DOHH2 (cell line): ENCODE data around the gene DYRK2.

Experiments used
- H3F3A ChIP-seq: fragments of 200-600 bp; sonication (generic), shearing (Covaris generic); 2 replicates; pipeline ENCODE4 v1.6.0; 2016; ENCODE audit warnings: antibody characterized with exemption, mild to moderate bottlenecking; ENCODE audit not compliant: control insufficient read depth, insufficient read depth
- H3K27ac ChIP-seq: fragments of 200-600 bp; sonication (generic); 2 replicates; pipeline ENCODE4 v1.5.1; 2014; ENCODE audit warnings: low read depth, mild to moderate bottlenecking, low read length, moderate library complexity
- H3K27me3 ChIP-seq: fragments of 200-600 bp; sonication (generic); 2 replicates; pipeline ENCODE4 v1.6.1; 2014; ENCODE audit warnings: mild to moderate bottlenecking, low read length, mixed read lengths; ENCODE audit not compliant: control insufficient read depth
- H3K36me3 ChIP-seq: fragments of 200-600 bp; sonication (generic); 2 replicates; pipeline ENCODE4 v1.6.1; 2014; ENCODE audit warnings: mild to moderate bottlenecking, low read length, moderate library complexity, mixed read lengths; ENCODE audit not compliant: control insufficient read depth
- H3K4me1 ChIP-seq: fragments of 200-600 bp; sonication (generic); 2 replicates; pipeline ENCODE4 v1.6.1; 2014; ENCODE audit warnings: mild to moderate bottlenecking, low read length, mixed read lengths; ENCODE audit not compliant: control insufficient read depth
- H3K4me2 ChIP-seq: fragments of 200-600 bp; sonication (generic); 2 replicates; pipeline ENCODE4 v1.6.0; 2014; ENCODE audit warnings: mild to moderate bottlenecking, low read length, moderate library complexity
- H3K4me3 ChIP-seq: fragments of 200-600 bp; sonication (generic); 2 replicates; pipeline ENCODE4 v1.5.1; 2014; ENCODE audit warnings: mild to moderate bottlenecking, low read length, mixed read lengths
- H3K79me2 ChIP-seq: fragments of 200-600 bp; sonication (generic); 2 replicates; pipeline ENCODE4 v1.6.1; 2014; ENCODE audit warnings: mild to moderate bottlenecking, low read length, mixed read lengths; ENCODE audit not compliant: control insufficient read depth
- H3K9me2 ChIP-seq: fragments of 200-600 bp; sonication (generic); replicated peaks from 2 replicates; pipeline ENCODE4 v1.6.1; 2014; ENCODE audit warnings: mild to moderate bottlenecking, low read length, mixed read lengths; ENCODE audit not compliant: control insufficient read depth
- H3K9me3 ChIP-seq: fragments of 200-600 bp; sonication (generic); 2 replicates; pipeline ENCODE4 v1.6.1; 2014; ENCODE audit warnings: antibody characterized with exemption, low read length, mixed read lengths; ENCODE audit not compliant: control insufficient read depth, insufficient read depth
- H4K20me1 ChIP-seq: fragments of 200-600 bp; sonication (generic); 2 replicates; pipeline ENCODE4 v1.6.0; 2014; ENCODE audit warnings: low read depth, mild to moderate bottlenecking, antibody characterized with exemption, low read length, moderate library complexity; ENCODE audit not compliant: control insufficient read depth, insufficient read depth
- EZH2phosphoT487 ChIP-seq: fragments of 200-600 bp; sonication (generic); IDR thresholded peaks from 2 replicates; pipeline ENCODE4 v1.6.1; 2017; ENCODE audit warnings: borderline replicate concordance, mild to moderate bottlenecking, antibody characterized with exemption, low read length, moderate library complexity, mixed read lengths
- TF ChIP-seq, protein P1 (sequence below): fragments of 200-600 bp; sonication (generic); IDR thresholded peaks from one replicate; pipeline ENCODE4 v1.5.1; 2014; ENCODE audit warnings: antibody characterized with exemption, mild to moderate bottlenecking, low read depth, low read length; ENCODE audit not compliant: poor library complexity, severe bottlenecking

The DYRK2 gene

DNA sequence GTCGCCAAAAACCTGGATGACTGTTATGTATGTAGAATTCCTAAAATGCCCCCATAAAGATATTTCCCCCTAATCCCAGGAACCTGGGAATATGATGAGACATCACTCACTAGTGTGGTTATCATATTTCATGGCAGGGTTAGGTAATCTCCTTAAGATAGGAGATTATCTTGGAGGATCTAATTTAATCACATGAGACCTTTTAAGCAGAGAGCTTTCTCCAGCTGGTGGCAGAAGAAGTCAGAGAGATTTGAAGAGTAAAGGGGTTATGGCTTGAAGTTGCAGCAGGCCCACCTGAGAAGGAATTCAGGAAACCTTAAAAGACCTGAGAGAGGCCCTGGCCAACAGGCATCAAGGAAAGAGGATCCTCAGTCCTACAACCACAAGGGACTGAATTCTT lies 53.6 kb downstream of the DYRK2 start:
- Histone ChIP-seq H3K9me3 (no peaks in the 10 kb centered on the region), H3K27ac (no peak overlapping the region), H3K79me2 (no peaks in the 10 kb centered on the region), H3K36me3 (no peaks in the 10 kb centered on the region), H3K4me2 (no peak overlapping the region), H3K4me1 (peaks cover 83% of the 10 kb centered on the region), H3K4me3 (no peak overlapping the region), H3K27me3 (no peaks in the 10 kb centered on the region), H3K9me2 (no peaks in the 10 kb centered on the region), H4K20me1 (no peaks in the 10 kb centered on the region), H3F3A (peaks cover 12% of the 10 kb centered on the region)
- TF ChIP-seq EZH2phosphoT487 = no peak
- TF ChIP-seq, protein P1, sequence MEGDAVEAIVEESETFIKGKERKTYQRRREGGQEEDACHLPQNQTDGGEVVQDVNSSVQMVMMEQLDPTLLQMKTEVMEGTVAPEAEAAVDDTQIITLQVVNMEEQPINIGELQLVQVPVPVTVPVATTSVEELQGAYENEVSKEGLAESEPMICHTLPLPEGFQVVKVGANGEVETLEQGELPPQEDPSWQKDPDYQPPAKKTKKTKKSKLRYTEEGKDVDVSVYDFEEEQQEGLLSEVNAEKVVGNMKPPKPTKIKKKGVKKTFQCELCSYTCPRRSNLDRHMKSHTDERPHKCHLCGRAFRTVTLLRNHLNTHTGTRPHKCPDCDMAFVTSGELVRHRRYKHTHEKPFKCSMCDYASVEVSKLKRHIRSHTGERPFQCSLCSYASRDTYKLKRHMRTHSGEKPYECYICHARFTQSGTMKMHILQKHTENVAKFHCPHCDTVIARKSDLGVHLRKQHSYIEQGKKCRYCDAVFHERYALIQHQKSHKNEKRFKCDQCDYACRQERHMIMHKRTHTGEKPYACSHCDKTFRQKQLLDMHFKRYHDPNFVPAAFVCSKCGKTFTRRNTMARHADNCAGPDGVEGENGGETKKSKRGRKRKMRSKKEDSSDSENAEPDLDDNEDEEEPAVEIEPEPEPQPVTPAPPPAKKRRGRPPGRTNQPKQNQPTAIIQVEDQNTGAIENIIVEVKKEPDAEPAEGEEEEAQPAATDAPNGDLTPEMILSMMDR = no peak

DNA sequence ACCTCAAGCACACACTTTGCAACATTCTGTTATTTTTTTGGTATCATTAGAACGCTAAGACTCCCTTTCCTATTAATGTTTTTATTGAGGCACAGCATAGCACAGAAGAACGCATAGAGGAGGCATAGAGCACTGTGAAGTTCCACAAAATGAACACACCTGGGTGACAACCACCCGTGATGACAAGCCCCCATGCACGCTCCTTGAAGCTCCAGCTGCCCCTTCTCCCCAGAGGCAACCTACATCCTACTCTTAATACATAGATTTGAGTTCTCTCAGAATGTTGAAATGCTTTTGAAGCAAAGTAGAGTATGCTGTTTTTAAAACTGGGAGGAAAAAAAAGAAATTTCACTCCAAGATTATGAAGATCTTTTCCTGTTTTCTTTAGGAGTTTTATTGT lies 55.5 kb downstream of the DYRK2 start:
- H3K4me2 ChIP-seq = peak overlapping the region; percentile 55

DNA sequence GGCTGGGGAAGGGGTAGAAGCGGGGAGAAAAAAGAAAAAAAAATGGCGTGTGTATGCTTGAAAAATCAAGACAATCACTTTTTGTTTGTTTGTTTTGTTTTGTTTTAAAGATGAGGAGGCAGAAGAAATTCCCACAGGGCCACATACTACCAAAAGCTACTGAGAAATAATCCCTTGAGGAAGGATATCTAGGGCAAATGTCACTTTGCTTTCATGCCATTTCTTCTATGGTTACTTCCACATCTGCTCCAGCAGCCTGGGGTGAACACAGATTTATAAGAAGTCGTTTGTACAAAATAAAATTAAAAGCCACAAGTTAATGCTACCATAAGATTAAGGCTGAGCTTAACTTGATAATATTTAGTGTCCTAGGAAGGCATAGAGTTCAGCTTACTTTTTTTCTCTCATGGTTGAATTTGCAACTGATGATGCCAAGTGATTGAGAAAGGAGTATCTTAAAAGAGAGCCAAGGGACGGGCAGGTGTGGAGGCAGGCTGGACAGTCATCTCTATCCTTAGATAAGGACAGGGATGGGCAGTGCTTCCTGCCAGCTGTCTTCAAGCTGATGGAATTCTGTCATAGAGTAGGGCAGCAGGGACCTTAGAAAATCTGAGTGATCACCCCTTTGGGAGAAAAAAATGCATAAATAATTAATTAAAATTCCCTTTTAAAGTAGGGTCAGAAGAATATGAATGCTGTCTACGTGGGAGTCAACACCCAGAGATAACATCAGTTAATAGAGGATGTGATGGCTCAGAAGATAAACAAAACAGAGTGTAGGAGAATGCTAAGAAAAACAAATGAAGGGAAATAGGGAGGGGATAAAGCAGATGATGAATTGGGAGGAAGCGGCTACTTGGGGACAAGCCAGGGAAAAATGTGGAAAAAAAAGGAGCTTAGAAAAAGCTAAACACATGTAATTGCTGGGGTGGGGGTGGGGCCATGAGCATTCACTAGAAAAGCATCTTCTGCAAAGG lies 57.1 kb downstream of the DYRK2 start:
- no peaks in the 10 kb centered on the region for H3K9me3 ChIP-seq
- H3K9me2 ChIP-seq = no peaks in the 10 kb centered on the region
- no peaks in the 10 kb centered on the region for H3K79me2 ChIP-seq
- no peaks in the 10 kb centered on the region for H3K27me3 ChIP-seq
- H3K36me3 ChIP-seq = no peaks in the 10 kb centered on the region
- no peaks in the 10 kb centered on the region for H3F3A ChIP-seq
- no peaks in the 10 kb centered on the region for H4K20me1 ChIP-seq
- TF ChIP-seq, protein P1 = no peak
- no peak for TF ChIP-seq EZH2phosphoT487
- peaks cover 49% of the 10 kb centered on the region for H3K4me1 ChIP-seq
- no peak overlapping the region for H3K4me2 ChIP-seq
- H3K27ac ChIP-seq = no peak overlapping the region
- no peak overlapping the region for H3K4me3 ChIP-seq

More for the DNA sequence above, 55.5 kb downstream of the DYRK2 start:
- peaks cover 64% of the 10 kb centered on the region for H3K4me1 ChIP-seq
- H4K20me1 ChIP-seq = no peaks in the 10 kb centered on the region
- TF ChIP-seq EZH2phosphoT487 = no peak
- TF ChIP-seq, protein P1 = no peak
- H3K4me3 ChIP-seq = peak overlapping the region; percentile 26; the same call in 1 of the 2 replicates
- no peaks in the 10 kb centered on the region for H3K79me2 ChIP-seq
- H3K9me2 ChIP-seq = no peaks in the 10 kb centered on the region
- no peaks in the 10 kb centered on the region for H3K36me3 ChIP-seq
- peaks cover 2% of the 10 kb centered on the region; the same call in 1 of the 2 replicates for H3F3A ChIP-seq
- H3K27ac ChIP-seq = 0 out of 2 replicates have a peak overlapping the region, but pooled peaks have one; percentile 4
- no peaks in the 10 kb centered on the region for H3K9me3 ChIP-seq
- H3K27me3 ChIP-seq = no peaks in the 10 kb centered on the region
